Activated CD8-positive, alpha-beta T cell treated with anti-CD3 and anti-CD28 coated beads for 36 hours (primary cell): ENCODE data around the gene PLCB2. TPM values are rescaled to one million over a fixed set of nuclear protein-coding genes. Genes with fewer than 3 reads are reported as not detected.

Experiments
- ATAC-seq: fragments of 200-7000 bp; cut with Tn5 transposase; one replicate; pipeline ENCODE4 v1.10.0; 2021; ENCODE audit warnings: mild to moderate bottlenecking, moderate library complexity
- CTCF ChIA-PET: fragments of 350-600 bp; sonication (Branson Sonifier 250); formaldehyde crosslinking; loops from one replicate; lab custom pipeline; 2021; ENCODE audit warnings: antibody characterized with exemption; lab: Charles Lee
- POLR2A ChIA-PET: fragments of 350-600 bp; sonication (Branson Sonifier 250); formaldehyde crosslinking; loops from one replicate; lab custom pipeline; 2021; ENCODE audit warnings: antibody characterized with exemption; lab: Charles Lee
- DNase-seq: peaks from one replicate; pipeline ENCODE4 v3.0.0-alpha.2; 2020
- H3K27ac Mint-ChIP-seq: one replicate; pipeline ENCODE4 v1.8.0; 2021; ENCODE audit warnings: mild to moderate bottlenecking, mixed read lengths
- H3K27me3 Mint-ChIP-seq: one replicate; pipeline ENCODE4 v1.8.0; 2021; ENCODE audit warnings: mixed read lengths
- H3K36me3 Mint-ChIP-seq: one replicate; pipeline ENCODE4 v1.8.0; 2021; ENCODE audit warnings: low read depth, mixed read lengths
- H3K4me1 Mint-ChIP-seq: one replicate; pipeline ENCODE4 v1.8.0; 2021; ENCODE audit warnings: low read depth, mixed read lengths
- H3K4me3 Mint-ChIP-seq: one replicate; pipeline ENCODE4 v1.8.0; 2021; ENCODE audit warnings: mild to moderate bottlenecking, moderate library complexity, mixed read lengths
- H3K9me3 Mint-ChIP-seq: one replicate; pipeline ENCODE4 v1.8.0; 2021; ENCODE audit warnings: mixed read lengths
- intact Hi-C: fragments of 100-400 bp; cut with micrococcal nuclease; formaldehyde crosslinking; loops from one replicate; pipeline ENCODE4 v1.10.0; 2022
- total RNA-seq, 2 experiments: library from RNA; stranded (reverse); gene quantifications; one replicate each; pipeline ENCODE4 v1.2.3, GENCODE V29; 2021
- TF ChIP-seq, protein P1 (sequence below): fragments of 200-600 bp; IDR thresholded peaks from one replicate; pipeline ENCODE4 v1.8.0; 2022; ENCODE audit warnings: antibody characterized with exemption, mild to moderate bottlenecking

PLCB2 gene
- total RNA-seq, 2 experiments from 2014 or later = 44.6 to 58.8 TPM

DNA sequence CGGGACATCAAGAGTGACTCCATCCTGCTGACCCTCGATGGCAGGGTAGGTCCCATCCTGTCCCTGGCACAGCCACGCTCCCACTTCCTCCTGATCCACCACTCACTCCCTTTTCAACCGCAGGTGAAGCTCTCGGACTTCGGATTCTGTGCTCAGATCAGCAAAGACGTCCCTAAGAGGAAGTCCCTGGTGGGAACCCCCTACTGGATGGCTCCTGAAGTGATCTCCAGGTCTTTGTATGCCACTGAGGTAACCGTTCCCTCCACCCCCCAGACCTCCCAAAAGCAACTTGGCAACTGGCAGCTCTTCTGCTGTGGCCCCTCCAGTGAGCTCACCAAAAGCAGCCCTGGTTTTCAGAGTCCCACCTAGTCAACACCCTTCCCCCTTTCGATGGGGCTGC is 34.3 kb downstream of the PLCB2 start:
- Mint-ChIP-seq H3K27me3 (peaks cover 5% of the 10 kb centered on the region), H3K36me3 (no peaks in the 10 kb centered on the region), H3K4me1 (no peaks in the 10 kb centered on the region), H3K4me3 (no peak overlapping the region), H3K27ac (no peak overlapping the region), H3K9me3 (no peaks in the 10 kb centered on the region)
- TF ChIP-seq, protein P1, sequence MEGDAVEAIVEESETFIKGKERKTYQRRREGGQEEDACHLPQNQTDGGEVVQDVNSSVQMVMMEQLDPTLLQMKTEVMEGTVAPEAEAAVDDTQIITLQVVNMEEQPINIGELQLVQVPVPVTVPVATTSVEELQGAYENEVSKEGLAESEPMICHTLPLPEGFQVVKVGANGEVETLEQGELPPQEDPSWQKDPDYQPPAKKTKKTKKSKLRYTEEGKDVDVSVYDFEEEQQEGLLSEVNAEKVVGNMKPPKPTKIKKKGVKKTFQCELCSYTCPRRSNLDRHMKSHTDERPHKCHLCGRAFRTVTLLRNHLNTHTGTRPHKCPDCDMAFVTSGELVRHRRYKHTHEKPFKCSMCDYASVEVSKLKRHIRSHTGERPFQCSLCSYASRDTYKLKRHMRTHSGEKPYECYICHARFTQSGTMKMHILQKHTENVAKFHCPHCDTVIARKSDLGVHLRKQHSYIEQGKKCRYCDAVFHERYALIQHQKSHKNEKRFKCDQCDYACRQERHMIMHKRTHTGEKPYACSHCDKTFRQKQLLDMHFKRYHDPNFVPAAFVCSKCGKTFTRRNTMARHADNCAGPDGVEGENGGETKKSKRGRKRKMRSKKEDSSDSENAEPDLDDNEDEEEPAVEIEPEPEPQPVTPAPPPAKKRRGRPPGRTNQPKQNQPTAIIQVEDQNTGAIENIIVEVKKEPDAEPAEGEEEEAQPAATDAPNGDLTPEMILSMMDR = no peak
- ChIA-PET POLR2A (interaction anchor here (0.7 to 2.1 kb wide), 2 partner anchors 34 to 234 kb away, joined by 3 to 9 read pairs; partner anchors contain the start of genes PAK6 and SRP14), CTCF (interaction anchor here (0.6 to 14.6 kb wide), 46 partner anchors 11 to 488 kb away, joined by 3 to 595 read pairs (median 6); partner anchors contain the start of genes ANKRD63, BMF, BUB1B and CCDC9B)
- ATAC-seq (no peak), DNase-seq (no peak)
- intact Hi-C loops = no loop called here

DNA sequence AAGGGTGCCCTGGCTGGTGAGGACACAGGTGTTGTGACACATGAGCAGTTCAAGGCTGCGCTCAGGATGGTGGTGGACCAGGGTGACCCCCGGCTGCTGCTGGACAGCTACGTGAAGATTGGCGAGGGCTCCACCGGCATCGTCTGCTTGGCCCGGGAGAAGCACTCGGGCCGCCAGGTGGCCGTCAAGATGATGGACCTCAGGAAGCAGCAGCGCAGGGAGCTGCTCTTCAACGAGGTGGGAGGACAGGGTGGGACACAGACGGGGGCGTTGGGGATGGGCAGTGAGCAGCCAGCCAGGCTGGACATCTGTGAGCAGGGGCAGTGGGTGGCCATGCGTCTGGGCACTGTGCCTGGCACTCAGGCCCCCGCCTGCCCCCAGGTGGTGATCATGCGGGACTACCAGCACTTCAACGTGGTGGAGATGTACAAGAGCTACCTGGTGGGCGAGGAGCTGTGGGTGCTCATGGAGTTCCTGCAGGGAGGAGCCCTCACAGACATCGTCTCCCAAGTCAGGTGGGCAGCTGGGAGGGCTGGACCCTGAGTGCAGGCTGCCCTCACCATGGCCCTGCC is 35.2 kb downstream of the PLCB2 start:
- no peaks in the 10 kb centered on the region for H3K9me3 Mint-ChIP-seq
- DNase-seq = peak; percentile 28
- no peaks in the 10 kb centered on the region for H3K36me3 Mint-ChIP-seq

DNA sequence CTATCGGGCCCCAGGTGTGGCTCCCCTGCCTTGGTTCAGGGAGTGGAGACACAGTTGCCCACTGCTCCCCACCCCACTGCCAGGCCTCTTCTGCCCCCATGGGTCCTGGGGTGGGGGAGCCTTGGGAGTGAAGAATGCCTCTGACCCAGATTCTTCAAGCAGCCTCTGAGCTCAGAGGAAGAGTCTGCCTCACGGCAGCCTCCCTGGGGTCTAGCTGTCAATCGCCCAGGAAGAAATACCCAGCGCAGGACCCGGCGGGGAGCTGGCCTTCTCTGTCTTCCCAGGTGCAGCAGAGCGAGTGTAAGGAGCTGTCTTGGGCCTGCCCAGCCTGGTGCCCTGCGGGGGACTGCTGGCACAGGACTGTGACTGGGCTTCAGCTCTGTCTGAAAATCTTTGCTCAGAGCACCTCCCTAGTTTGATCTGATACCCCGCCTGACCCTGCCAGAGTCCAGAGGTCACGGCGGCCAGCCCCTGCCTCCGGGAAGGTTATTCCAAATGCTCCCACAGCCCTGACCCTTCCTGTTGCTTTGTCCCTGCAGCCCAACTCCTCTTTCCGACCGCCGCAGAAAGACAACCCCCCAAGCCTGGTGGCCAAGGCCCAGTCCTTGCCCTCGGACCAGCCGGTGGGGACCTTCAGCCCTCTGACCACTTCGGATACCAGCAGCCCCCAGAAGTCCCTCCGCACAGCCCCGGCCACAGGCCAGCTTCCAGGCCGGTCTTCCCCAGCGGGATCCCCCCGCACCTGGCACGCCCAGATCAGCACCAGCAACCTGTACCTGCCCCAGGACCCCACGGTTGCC is 35.9 kb downstream of the PLCB2 start:
- Mint-ChIP-seq H3K27ac (no peak overlapping the region), H3K27me3 (no peaks in the 10 kb centered on the region), H3K4me3 (no peak overlapping the region), H3K36me3 (no peaks in the 10 kb centered on the region), H3K9me3 (no peaks in the 10 kb centered on the region), H3K4me1 (no peaks in the 10 kb centered on the region)
- DNase-seq = no peak
- POLR2A ChIA-PET = interaction anchor here (1.7 kb wide), 1 partner anchor 232 kb away, joined by 4 read pairs; the partner anchor contains the start of gene SRP14
- TF ChIP-seq, protein P1 = no peak
- intact Hi-C loops = no loop called here
- CTCF ChIA-PET = interaction anchor here (1.2 to 14.6 kb wide), 10 partner anchors 8 to 234 kb away, joined by 3 to 595 read pairs (median 48); partner anchors contain the start of genes CCDC9B, INAFM2, PAK6 and PLCB2
- no peak for ATAC-seq

More for the DNA sequence above, 35.2 kb downstream of the PLCB2 start:
- intact Hi-C loops = no loop called here
- ATAC-seq = no peak
- Mint-ChIP-seq H3K4me3 (no peak overlapping the region), H3K27me3 (peaks cover 1% of the 10 kb centered on the region), H3K27ac (no peak overlapping the region), H3K4me1 (no peaks in the 10 kb centered on the region)
- CTCF ChIA-PET = interaction anchor here (1.1 to 14.6 kb wide), 19 partner anchors 11 to 235 kb away, joined by 3 to 595 read pairs (median 35); partner anchors contain the start of genes ANKRD63, CCDC9B, INAFM2 and PAK6
- POLR2A ChIA-PET = interaction anchor here (1.7 kb wide), 1 partner anchor 233 kb away, joined by 4 read pairs; the partner anchor contains the start of gene SRP14
- TF ChIP-seq, protein P1 = no peak

DNA sequence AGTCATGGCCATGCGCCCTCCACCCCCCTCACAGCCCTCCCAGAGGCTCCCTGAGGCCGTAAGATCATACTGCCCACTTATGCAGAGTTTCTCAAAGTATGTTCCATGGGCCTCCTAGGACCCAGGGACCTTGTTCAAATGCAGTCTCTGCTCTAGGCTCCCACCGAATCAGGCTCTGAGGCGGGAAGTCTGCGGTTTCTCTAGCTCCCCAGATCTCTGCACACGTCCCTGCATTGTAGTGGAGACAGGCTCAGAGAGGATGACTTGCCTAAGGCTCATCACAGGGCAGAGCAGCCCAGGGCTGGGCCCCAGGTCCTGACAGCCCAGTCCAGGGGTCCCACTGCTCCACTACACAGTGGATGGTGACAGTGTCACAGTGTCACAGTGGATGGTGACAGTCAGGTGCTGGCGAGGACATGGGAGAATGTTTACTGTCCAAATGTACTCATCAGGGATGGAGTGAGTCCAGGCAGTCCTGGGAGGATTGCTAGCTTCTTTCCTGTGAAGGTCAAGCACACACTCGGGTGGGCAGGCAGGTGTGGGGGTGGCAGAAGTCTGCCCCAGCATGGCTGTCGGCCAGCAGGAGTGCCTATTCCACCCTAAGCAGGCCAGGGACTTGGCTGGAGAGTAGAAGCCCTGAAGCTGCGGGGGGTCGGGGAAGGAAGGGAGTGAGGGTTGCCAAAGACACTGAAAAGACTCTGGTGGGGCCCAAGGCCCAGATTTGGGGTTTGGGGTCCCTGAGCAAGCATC is 37.3 kb downstream of the PLCB2 start:
- DNase-seq (no peak), ATAC-seq (no peak)
- Mint-ChIP-seq H3K9me3 (no peaks in the 10 kb centered on the region), H3K4me3 (no peak overlapping the region), H3K27ac (no peak overlapping the region), H3K36me3 (no peaks in the 10 kb centered on the region), H3K27me3 (no peaks in the 10 kb centered on the region), H3K4me1 (no peaks in the 10 kb centered on the region)
- intact Hi-C loops = no loop called here
- ChIA-PET POLR2A (no interaction called here), CTCF (interaction anchor here (1.2 to 14.6 kb wide), 5 partner anchors 9 to 225 kb away, joined by 3 to 595 read pairs (median 17); partner anchors contain the start of genes INAFM2, PAK6 and PLCB2)
- TF ChIP-seq, protein P1 = no peak
